Right atrium auricular region (tissue), 2 donors: ENCODE results near the gene TRMT1L. TPM values are rescaled to one million over a fixed set of nuclear protein-coding genes. Genes with fewer than 3 reads are reported as not detected.

Experiments
- DNase-seq: peaks from one replicate; pipeline ENCODE4 v3.0.0-alpha.2; 2019; ENCODE audit warnings: low spot score
- H3K27ac ChIP-seq, 2 donors: fragments of 200-600 bp; sonication (generic); 1 replicate in 1 of 2; 2 replicates in 1 of 2; pipeline ENCODE4 v1.5.1; 2016 to 2019
- H3K27me3 ChIP-seq, 2 donors: fragments of 200-600 bp; sonication (generic); one replicate each; pipeline versions ENCODE4 v1.5.1 to v1.6.0; 2017 to 2019
- H3K36me3 ChIP-seq: fragments of 200-600 bp; sonication (generic); one replicate; pipeline ENCODE4 v1.5.1; 2016
- H3K4me1 ChIP-seq, 2 donors: fragments of 200-600 bp; sonication (generic); one replicate each; pipeline versions ENCODE4 v1.5.1 to v1.6.0; 2017 to 2019
- H3K4me3 ChIP-seq, 2 donors: fragments of 200-600 bp; sonication (generic); 1 replicate in 1 of 2; 2 replicates in 1 of 2; pipeline ENCODE4 v1.5.1; 2017 to 2019; ENCODE audit warnings: mild to moderate bottlenecking in 1 of 2, moderate library complexity in 1 of 2
- H3K9me3 ChIP-seq, 2 donors: fragments of 200-600 bp; sonication (generic); one replicate each; pipeline ENCODE4 v1.5.1; 2019
- total RNA-seq, 2 donors: library from RNA; depleted of rRNA; stranded (reverse); fragments of >200 nt; gene quantifications; one replicate each; pipeline ENCODE4 v1.1.0, GENCODE V29; 2016
- TF ChIP-seq, protein P1 (sequence below), 2 donors: fragments of 200-600 bp; sonication (generic); IDR thresholded peaks; one replicate each; pipeline ENCODE4 v1.5.1; 2019; ENCODE audit warnings: antibody characterized with exemption in 2 of 2

TRMT1L gene
- total RNA-seq, 2 donors from 2014 or later = 15.5 to 24.0 TPM

DNA sequence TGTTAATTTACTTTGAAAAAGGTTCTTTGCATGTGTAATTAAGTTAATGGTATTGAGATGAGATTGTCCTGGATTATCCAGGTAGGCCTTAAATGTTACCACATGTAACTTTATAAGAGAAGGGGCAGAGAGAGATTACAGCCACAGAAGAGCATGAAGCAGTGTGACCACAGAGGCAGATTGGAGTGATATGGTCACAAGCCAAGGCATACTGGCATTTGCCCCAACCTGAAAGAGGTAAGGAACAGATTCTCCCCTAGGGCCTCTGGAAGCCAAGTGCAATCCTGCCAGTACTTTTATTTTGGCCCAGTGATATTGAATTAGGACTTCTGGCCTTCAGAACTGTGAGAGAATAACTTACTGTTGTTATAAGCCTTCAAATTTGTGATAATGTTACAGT, 88.4 kb downstream of the TRMT1L start:
- H3K27me3 ChIP-seq = no peaks in the 10 kb centered on the region
- no peak overlapping the region for H3K4me3 ChIP-seq
- no peak for DNase-seq
- peaks cover 0 to 5% of the 10 kb centered on the region in 2 donors for H3K4me1 ChIP-seq
- TF ChIP-seq, protein P1, sequence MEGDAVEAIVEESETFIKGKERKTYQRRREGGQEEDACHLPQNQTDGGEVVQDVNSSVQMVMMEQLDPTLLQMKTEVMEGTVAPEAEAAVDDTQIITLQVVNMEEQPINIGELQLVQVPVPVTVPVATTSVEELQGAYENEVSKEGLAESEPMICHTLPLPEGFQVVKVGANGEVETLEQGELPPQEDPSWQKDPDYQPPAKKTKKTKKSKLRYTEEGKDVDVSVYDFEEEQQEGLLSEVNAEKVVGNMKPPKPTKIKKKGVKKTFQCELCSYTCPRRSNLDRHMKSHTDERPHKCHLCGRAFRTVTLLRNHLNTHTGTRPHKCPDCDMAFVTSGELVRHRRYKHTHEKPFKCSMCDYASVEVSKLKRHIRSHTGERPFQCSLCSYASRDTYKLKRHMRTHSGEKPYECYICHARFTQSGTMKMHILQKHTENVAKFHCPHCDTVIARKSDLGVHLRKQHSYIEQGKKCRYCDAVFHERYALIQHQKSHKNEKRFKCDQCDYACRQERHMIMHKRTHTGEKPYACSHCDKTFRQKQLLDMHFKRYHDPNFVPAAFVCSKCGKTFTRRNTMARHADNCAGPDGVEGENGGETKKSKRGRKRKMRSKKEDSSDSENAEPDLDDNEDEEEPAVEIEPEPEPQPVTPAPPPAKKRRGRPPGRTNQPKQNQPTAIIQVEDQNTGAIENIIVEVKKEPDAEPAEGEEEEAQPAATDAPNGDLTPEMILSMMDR (IDR thresholded peaks at IDR 0.05) = no peak
- H3K9me3 ChIP-seq = no peaks in the 10 kb centered on the region
- no peaks in the 10 kb centered on the region for H3K36me3 ChIP-seq
- H3K27ac ChIP-seq = no peak overlapping the region

Other genes starting within 250 kb of the TRMT1L start
- gene NIBAN1, start 182.4 kb downstream of the TRMT1L start, total RNA-seq = 100 to 1,000 TPM; 198 to 371 TPM
- gene RNF2, start 111.4 kb downstream of the TRMT1L start, total RNA-seq = 10 to 100 TPM; 12.6 to 14.1 TPM
- gene SWT1, start 214 bp upstream of the TRMT1L start, total RNA-seq = 1 to 10 TPM; 4.9 to 6.2 TPM
- 10 to 100 TPM; 20.6 to 21.3 TPM for gene IVNS1ABP, start 160.3 kb upstream of the TRMT1L start, total RNA-seq